HG03575 (cell line): Measurements from ENCODE around the gene VSIG10.

Experiments used
- ATAC-seq: cut with Tn5 transposase; IDR thresholded peaks from one replicate; pipeline ENCODE4 v1.9.1; 2021; ENCODE audit not compliant: unreplicated experiment, insufficient number of reproducible peaks, low FRiP score; ENCODE audit errors: extremely low read depth

The VSIG10 gene

DNA sequence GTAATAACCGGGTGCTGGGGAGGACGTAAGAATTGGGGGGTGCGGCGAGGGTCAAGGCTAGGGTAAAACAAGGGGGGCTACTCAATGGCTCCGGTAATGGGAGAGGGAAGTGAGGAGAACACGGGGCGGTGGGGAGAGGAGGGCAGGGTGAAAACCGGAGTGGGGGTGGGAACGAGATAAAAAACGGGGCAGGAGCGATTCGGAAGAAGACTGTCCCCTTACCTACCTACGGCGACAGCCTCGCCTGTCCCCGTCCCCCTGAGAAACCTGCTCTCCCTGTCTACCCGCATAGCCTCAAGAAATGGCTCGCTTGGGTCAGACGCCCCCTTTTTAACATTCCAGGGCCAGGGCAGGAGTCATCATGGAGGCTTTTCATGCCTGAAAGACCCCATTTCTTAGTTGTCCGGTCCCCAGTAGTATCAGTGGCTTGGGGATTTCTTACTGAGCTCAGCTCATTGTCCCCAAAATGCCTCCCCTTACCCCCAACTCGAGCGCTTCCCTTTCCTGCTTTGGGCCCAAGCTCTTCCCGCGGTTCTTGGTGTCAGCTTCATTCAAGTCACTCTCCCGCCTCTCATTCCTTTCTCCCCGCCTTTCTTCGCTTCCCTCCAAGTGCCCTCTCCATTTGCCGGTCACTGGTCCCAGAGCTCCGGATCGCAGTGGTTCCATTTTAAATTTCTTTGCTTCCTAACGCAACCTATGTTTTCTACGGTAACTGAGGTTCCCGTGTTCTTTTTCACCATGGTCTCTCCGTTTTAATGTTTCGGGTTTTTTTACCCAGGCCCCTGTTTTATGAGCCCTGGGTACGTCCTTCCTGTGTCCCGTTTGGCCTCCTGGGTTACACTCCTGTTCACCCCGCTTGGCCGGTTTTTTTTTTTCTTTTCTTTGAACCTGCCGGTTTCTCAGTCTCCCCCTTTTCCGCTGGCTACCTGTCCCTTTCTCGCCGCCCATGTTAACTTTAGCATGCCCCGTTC is 41.7 kb downstream of the VSIG10 start:
- no peak for ATAC-seq

- no peak for ATAC-seq
Observed at GRCh38 chr12:118061011-118061872, 42.6 kb downstream of the VSIG10 start, which contains the start of gene WSB2. Gene WSB2 (minus strand): TSS chr12:118061179. CDS start chr12:118061048, 131 bp downstream.

GRCh38 chr12:118060301-118061010 is 43.4 kb downstream of the VSIG10 start:
- ATAC-seq: no peak

GRCh38 chr12:118059341-118060191 is 44.2 kb downstream of the VSIG10 start:
- no peak for ATAC-seq

DNA sequence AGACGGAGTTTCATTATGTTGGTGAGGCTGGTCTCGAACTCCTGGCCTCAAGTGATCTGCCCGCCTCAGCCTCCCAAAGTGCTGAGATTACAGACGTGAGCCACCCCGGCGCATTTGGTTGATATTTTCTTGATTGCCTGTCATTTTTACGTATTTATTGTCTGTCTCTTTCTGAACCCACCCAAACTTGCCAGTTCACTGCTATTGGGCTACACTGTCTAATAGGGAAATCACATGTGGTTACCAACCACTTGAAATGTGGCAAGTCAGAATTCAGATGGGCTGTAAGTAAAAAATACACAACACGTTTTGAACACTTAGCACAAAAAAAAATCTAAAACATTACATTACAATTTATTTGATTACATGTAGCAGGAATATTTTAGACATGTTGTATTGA is 44.9 kb downstream of the VSIG10 start:
- ATAC-seq: no peak

- no peak for ATAC-seq
Observed at GRCh38 chr12:118058227-118058626, 45.6 kb downstream of the VSIG10 start.

- no peak for ATAC-seq
Observed at GRCh38 chr12:118055865-118056773, 47.7 kb downstream of the VSIG10 start.

- ATAC-seq: no peak
Observed at GRCh38 chr12:118055144-118055557, 48.7 kb downstream of the VSIG10 start.

DNA sequence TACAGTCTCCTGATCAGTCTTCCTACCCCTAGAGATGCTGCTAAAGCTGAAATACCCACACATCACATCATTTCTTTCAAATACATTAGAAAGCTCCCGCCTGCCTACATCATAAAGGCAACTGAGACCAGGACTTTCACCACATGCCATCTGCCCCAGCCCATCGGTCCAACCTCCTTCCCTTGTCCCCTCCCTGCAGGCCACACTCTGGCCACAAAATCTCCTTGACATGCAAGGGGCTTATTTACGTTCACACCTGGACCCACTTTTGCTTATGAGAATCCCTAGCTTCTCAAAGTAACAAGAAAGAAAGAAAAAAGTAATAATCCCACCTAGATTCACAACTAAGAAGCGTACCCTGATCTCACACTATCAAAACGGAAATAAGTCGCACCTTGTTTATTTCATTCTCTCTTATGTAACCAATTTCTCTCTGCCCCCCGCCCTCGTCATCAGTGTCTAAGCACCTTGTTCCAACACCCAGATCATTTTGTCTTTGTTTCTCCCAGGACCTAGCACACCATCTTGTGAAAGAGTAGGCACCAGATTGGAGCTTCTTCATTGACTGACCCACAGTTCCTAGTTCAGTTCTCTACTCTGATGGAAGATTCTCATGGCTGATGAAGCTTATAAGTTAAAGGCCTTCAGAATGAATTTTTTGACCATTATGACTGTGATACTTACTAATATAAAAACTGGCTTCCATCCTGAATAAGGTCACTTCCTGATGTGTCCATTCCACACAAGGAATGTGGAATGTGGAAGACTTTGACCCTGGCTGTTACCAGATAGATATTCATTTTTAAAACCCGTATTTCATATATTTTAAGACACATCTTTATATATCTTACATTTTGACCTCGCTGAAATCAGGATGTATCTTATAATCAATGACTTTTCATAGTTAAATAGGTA is 50.5 kb downstream of the VSIG10 start:
- no peak for ATAC-seq

GRCh38 chr12:118052324-118053070 is 51.3 kb downstream of the VSIG10 start:
- ATAC-seq: no peak

- ATAC-seq: no peak
Observed at GRCh38 chr12:118050972-118051910, 52.6 kb downstream of the VSIG10 start.

DNA sequence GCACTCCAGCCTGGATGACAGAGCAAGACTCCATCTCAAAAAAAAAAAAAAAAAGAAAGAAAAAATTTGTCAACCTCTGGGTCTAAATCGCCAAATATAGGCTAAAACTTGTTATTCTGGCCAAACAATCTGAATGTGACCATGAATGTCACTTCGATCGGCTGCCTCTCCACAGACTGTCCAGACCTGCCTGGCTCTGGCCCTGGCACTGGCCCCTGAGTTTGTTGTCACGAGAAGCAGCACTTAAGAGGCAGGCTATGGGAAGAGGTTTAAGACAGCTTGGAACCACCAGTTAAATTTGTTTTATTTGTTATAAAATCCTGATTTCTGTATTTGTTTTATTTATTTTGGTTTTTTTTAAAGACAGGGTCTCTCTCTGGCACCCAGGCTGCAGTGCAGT is 57.4 kb downstream of the VSIG10 start:
- no peak for ATAC-seq

DNA sequence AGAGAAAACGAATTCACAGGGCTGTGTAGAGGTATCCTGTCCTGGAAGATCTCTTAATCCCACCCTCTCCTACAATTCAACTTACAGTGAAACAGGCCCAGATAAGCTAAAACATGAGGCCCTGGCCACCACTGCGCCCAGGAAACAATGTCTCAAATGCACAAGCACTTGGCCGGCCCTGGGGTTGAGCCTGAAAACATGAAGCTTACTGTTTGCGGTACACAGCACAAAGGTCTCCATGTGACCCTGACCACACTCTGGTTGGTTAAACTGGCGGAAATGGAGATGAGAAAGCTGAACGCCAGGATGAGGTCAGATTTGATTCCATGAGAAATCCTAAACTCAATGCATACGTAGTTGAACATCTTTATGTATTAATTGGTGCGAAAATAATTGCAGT is 59.2 kb downstream of the VSIG10 start:
- ATAC-seq: no peak

DNA sequence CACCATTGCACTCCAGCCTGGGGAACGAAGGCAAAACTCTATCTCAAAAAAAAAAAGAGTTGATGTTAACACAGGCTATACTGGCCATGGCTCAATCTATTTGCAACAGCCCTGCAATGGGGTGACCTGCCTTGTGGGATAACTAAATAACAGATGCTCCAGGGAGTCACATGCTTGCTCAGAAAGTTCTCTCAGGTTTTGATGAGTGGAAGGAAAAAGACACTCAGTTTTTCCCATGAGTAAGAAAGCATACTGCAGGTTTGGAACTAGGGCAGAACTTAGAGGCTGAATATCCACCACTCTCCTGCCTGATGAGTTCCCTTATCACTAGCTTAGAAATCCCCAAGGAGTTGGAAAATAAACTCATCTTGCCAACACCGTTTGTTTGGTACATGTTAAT is 59.7 kb downstream of the VSIG10 start:
- no peak for ATAC-seq

DNA sequence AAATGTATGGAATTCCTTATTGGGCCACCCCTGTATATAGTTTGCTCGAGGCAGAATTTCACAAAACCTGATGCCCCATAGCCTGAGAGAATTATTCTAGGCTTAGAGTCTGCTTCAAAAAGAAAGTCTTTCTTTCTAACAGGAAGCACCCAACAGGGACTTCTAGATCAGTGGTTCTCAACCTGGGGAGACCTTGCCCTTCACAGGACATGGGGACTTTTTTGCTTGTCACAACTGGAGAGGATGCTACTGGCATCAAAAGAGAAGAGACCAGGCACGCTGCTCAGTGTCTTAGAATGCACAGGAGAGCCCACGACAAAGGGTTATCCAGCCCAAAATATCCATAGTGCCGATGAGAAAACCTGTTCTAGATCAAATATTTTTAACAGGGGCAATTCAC is 61.7 kb downstream of the VSIG10 start:
- no peak for ATAC-seq
